ENCODE results near the gene HECTD4. TPM values are rescaled to one million over a fixed set of nuclear protein-coding genes. Genes with fewer than 3 reads are reported as not detected.
"Not testable (repeated sequence)": the region's sequence is repeated elsewhere in the genome, so short reads cannot be mapped to it uniquely, and the experiment has no call there.

The HECTD4 gene
- polyA plus RNA-seq, 3 donors, result 49.1 to 75.7 (median 49.8) TPM

DNA sequence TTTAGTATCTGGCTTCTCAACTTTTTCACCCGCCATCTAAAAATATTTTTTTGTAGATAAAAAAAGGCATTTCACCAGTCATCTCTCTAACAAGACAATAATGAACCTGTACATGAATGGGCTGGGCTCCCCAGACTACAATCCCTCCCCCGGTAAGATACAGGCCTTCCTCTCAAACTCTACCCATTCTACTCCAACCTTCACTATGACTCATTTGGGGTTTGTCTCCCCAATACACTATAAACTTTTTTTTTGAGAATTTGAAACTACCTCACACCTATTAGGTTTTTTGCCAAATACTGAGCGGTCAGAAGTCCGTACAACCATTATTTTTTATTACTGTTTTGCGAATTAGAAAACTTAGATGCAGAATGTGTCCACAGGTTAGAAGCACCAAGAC, 26.4 kb upstream of the HECTD4 start:
- DNase-seq (ENCODE audit: extremely low read depth in 1 of 11, low read depth in 9 of 11, low spot score in 4 of 11), result no peak

DNA sequence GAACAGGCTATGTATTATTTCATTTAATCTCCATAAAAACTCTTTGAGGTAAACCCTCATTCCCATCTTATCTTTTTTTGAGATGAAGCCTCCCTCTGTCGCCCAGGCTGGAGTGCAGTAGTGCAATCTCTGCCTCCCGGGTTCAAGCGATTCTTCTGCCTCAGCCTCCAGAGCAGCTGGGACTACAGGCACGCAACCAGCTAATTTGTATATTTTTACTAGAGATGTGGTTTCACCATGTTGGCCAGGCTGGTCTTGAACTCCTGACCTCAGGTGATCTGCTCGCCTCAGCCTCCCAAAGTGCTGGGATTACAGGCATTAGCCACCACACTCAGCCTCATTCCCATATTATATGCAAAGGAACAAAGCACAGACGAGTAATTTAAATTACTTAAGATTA, 25.5 kb upstream of the HECTD4 start:
- not testable (repeated sequence) for DNase-seq (ENCODE audit: extremely low read depth in 1 of 11, low read depth in 9 of 11, low spot score in 4 of 11)

DNA sequence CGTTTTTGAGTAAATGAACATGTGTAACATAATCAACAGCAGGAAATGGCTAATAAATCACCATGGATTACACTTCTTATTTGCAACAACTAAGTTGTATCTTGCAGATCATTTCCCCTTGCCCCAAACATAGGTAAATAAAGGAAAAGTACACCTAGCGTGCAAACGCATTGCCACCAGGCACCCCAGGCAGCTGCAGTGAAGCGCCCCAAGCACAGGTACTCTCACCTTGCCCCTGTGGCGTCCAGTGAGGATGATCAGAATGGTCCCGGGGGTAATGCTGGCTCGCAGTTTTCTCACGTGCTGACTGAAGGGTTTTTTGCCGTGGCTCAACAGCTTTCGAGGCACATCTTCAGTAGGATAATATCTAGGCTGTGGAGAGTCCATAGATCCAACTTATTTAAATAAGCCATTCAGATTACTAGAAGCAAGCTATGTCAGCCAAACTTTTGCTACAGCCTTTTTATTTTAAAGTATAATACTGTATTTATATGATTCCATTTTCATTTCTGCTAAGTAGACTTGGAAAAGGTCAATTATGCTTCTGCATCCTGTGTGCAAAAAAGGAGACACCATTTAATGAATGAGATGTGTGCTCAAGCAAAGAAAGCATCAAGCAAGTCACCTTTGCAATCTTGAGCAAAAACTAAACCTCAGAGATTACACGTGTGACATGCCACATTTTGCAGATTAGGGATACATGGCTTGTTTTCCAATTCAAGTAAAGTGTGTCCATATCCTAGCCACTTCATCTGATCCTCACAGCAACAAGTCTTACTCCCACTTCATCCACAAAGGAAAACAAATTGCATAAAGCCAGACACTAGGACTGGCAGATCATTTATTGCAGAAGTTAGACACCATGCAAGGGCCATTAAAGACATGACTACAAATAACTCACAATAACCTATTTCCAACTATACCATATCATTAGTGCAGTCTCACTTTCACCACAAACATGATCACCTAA, 24.6 kb upstream of the HECTD4 start:
- no peak for DNase-seq (ENCODE audit: extremely low read depth in 1 of 11, low read depth in 9 of 11, low spot score in 4 of 11)

DNA sequence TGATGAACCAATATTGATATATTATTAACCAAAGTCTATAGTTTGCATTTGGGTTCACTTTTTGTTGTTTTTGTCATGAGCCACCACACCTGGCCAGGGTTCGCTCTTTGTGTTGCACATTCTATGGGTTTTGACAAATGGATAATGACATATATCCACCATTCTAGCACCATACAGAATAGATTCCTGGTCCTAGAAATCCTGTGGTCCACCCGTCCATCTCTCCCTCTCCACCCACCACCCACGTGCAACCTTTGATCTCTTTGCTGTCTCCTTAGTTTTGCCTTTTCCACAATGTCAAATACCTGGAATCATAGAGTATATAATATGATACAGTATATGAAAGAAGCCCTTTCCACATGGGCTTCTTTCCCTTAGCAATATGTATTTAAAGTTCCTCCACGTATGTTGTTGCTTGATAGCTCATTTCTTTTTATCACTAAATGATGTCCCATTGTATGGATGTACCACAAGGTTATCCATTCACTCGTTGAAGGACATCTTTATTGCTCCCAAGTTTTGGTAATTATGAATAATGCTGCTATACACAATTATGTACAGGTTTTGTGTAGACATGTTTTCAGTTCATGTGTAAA, 19.8 kb upstream of the HECTD4 start:
- no peak for DNase-seq (ENCODE audit: extremely low read depth in 1 of 11, low read depth in 9 of 11, low spot score in 4 of 11)

DNA sequence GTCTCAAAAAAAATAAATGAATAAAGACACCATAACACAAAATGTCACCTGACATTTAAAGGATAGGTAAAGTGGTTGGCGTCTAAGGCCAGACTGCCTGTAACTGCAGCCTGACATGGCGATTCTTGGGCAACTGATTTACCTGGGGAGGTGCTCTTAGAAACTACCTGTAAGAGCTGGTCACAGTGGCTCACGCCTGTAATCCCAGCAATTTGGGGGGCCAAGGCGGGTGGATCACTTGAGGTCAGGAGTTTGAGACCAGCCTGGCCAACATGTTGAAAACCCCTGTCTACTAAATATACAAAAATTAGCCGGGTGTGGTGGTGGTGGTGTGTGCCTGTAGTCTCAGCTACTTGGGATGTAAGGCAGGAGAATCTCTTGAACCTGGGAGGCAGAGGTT, 18.8 kb upstream of the HECTD4 start:
- no peak for DNase-seq (ENCODE audit: extremely low read depth in 1 of 11, low read depth in 9 of 11, low spot score in 4 of 11)

DNA sequence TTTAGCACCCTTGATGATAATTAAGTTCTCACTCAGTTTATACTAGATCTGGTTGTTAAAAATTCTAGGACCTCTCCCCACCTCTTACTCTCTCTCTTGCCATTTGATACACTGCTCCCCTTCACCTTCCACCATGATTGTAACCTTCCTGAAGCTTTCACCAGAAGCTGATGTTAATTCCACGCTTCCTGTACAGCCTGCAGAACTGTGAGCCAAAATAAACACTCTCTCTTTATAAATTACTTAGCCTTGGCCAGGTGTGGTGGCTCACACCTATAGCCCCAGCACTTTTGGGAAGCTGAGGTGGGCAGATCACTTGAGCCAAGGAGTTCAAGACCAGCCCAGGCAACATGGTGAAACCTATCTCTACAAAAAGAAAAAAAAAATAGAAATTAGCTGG, 11.1 kb upstream of the HECTD4 start:
- DNase-seq (ENCODE audit: extremely low read depth in 1 of 11, low read depth in 9 of 11, low spot score in 4 of 11), result no peak

DNA sequence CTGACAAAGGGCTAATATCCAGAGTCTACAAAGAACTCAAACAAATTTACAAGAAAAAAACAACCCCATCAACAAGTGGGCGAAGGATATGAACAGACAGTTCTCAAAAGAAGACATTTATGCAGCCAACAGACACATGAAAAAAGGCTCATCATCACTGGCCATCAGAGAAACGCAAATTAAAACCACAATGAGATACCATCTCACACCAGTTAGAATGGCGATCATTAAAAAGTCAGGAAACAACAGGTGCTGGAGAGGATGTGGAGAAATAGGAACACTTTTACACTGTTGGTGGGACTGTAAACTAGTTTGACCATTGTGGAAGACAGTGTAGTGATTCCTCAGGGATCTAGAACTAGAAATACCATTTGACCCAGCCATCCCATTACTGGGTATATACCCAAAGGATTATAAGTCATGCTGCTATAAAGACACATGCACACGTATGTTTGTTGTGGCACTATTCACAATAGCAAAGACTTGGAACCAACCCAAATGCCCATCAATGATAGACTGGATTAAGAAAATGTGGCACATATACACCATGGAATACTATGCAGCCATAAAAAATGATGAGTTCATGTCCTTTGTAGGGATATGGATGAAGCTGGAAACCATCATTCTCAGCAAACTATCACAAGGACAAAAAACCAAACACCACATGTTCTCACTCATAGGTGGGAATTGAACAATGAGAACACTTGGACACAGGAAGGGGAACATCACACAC, 7.9 kb upstream of the HECTD4 start:
- DNase-seq (ENCODE audit: extremely low read depth in 1 of 11, low read depth in 9 of 11, low spot score in 4 of 11), result not testable (repeated sequence)

DNA sequence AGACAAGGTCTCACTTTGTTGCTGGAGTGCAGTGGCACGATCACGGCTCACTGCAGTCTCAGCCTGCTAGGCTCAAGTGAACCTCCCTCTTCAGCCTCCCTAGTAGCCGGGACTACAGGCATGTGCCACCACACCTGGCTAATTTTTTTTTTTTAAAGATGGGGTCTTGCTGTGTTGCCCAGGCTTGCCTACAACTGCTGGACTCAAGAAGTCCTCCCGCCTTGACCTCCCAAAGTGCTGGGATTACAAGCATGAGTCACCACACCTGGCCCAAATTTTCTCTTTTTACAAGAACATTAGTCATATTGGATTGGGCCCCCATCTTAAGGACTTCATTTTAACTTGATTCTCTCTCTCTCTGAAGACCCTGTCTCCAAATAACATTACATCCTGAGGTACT, 7.0 kb upstream of the HECTD4 start:
- no peak for DNase-seq (ENCODE audit: extremely low read depth in 1 of 11, low read depth in 9 of 11, low spot score in 4 of 11)

DNA sequence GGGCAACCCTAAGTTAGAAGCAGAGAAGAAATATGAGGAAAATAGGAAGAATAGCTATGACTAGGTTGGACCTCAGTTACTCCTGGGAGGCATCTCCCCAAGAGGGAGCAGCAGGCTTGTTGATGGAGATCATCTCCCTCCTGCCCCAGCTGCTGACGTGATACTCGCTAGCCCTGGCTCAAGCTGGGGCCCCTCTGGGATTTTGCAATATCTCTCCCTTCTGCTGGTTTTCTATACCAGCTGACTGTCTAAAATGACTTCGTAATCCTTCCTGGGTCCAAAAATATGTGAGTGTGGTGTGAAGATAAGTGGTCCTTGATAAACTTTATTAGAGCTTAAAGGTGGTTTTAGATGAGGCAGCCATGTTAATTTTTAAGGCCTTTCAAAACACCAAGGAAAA, 4.5 kb upstream of the HECTD4 start:
- no peak for DNase-seq (ENCODE audit: extremely low read depth in 1 of 11, low read depth in 9 of 11, low spot score in 4 of 11)

DNA sequence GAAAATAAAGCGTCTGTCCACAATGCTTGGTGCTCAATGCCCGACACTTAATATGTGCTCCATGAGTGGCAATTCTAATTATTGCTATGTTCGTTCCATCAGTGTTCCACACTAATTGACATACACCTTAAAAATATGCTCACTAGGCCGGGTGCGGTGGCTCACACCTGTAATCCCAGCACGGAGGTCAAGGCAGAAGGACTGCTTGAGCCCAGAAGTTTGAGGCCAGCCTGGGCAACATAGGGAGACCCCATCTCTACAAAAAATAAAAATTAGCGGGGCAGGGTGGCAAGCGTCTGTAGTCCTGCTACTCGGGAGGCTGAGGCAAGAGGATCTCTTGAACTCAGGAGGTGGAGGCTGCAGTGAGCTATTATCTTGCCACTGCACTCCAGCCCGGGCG, 635 bp upstream of the HECTD4 start:
- no peak for DNase-seq (ENCODE audit: extremely low read depth in 1 of 11, low read depth in 9 of 11, low spot score in 4 of 11)

DNA sequence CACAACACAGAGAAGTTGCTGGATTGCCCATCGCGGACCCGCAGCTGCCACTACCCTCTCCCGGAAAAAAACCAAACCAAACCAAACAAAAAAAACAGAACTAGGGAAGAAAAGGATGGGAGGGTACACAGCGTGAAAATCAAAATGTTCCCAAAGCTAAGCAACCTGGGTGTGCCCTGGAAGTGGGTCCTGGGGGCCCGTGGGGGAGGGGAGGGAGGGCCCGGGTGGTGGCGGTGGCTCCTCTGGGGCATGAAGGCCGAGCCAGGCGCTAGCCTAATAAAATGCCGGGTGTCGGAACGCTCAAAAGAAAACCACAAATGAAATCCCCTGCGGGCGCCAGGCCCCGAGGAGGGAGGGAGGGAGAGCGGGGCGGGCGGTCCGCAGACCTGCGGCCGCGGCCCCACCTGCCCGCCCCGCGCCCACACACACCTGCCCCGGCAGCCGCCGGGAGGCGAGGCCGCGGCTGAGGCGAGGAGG, 787 bp downstream of the HECTD4 start:
- DNase-seq (ENCODE audit: extremely low read depth in 1 of 11, low read depth in 9 of 11, low spot score in 4 of 11), result peak in 4 of 11 donors; percentile 12 to 21 (median 16)

DNA sequence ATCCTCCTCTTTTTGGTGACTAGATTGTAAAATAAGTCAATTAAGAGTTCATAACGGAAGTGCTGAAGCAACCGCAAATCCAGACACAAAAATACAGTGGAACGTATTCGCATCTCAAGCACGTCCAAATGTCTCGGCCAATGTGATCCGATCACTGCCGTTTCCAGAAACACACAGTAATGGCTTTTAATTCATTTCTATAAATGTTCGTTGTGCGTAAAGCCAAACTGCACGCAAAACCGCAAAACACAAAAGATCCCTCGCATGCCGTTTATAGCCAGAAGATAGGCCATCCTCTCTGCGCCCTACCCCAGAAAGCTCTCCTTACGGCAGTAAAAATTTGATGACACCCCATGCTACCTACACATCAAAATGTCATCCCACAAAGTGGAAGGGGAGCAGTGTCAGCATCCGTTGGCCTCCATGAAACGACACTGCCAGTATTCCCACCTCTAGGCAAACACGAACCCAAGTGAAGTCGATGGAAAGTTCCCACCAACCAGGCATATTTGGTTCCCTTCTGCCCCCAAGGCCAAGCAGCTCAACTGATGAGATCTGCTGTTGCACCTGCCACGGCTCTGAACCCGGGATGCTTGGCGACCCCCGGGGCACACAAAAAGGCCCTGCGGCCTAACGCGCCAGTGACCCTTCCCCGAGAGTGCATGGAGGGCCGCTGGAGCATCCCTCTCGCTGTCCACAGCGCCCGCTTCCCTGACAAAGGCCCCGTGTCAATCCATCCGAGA, 1.4 kb downstream of the HECTD4 start:
- DNase-seq (ENCODE audit: extremely low read depth in 1 of 11, low read depth in 9 of 11, low spot score in 4 of 11), result peak in 2 of 11 donors; percentile 3 to 7

DNA sequence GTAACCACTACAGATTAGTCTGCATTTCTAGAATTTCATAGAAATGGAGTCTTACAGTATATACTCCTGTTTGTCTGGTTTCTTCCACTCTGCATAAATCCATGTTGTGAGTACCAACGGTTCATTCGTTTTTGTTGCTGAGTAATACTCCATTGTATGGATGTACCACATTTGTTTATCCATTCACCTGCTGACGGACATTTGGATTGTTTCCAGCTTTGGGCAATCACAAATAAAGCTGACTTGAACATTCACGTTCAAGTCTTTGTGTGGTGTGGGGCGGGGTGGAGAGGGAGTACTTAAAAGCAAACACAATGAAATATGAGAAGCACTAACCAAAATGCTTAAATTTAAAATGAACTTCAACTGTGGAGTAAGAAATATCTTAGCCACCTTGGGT, 7.1 kb downstream of the HECTD4 start:
- no peak for DNase-seq (ENCODE audit: extremely low read depth in 1 of 11, low read depth in 9 of 11, low spot score in 4 of 11)

DNA sequence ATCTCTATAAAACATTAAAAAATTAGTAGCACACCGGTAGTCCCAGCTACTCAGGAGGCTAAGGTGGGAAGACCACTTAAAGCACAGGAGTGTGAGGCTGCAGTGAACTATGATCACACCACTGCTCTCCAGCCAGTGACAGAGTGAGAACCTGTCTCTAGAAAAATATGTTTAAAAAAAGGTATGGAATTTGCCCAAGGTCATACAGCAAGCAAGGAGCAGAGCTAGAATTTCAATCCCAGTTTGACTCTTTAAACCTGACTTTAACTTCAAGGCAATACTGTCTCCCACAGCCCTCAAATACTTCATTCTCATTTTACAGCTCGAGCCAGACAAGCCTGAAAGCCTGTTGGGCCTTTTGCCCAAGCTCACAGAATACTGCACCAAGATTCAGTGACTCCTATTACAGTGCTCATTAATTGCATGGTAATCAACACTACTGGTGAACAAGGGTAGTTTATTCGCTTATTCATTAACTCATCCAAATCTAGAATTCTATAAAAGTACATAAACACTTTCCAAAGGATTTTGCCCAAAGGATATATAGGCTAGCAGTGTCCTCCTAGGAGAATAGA, 8.0 kb downstream of the HECTD4 start:
- no peak for DNase-seq (ENCODE audit: extremely low read depth in 1 of 11, low read depth in 9 of 11, low spot score in 4 of 11)

DNA sequence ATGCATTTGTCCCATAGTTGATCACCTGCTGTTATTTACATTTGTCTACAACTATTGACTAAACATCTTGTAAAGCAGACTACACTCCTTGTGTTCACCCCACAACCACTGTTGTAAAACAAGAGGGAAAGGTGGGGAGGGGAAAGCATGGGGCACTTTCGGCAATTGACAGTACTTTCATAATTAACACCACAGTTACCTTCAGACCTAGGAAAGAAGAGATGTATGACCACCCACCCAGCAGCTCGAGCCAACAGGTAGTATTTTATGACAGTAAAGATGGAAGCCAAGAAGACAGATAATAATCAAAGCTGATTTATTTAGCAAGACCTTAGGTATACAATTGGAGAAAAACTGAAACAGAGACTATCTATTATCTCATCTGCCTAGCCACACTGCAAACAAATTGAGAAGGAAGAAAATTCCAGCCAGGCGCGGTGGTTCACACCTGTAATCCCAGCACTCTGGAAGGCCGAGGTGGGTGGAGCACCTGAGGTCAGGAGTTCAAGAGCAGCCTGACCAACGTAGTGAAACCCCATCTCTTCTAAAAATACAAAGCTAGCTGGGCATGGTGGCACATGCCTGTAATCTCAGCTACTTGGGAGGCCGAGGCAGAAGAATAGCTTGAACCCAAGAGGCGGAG, 11.2 kb downstream of the HECTD4 start:
- DNase-seq (ENCODE audit: extremely low read depth in 1 of 11, low read depth in 9 of 11, low spot score in 4 of 11), result no peak

DNA sequence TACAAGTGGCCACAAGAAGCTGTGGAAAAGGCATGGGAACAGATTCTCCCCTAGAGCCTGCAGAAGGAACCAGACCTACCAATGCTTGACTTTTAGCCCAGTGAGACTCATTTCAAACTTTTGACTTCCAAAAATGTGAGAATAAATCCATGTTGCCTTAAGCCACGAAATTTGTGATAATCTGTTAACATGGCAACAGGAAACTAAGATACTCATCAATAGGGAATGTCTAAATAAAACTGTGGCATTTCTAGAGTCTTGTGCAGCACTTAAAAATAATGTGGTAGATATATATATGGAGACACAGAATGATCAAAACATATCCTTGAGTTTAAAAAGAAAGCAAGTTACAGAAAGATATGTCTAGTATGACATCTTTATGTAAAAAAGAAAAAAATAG, 12.0 kb downstream of the HECTD4 start:
- no peak for DNase-seq (ENCODE audit: extremely low read depth in 1 of 11, low read depth in 9 of 11, low spot score in 4 of 11)

DNA sequence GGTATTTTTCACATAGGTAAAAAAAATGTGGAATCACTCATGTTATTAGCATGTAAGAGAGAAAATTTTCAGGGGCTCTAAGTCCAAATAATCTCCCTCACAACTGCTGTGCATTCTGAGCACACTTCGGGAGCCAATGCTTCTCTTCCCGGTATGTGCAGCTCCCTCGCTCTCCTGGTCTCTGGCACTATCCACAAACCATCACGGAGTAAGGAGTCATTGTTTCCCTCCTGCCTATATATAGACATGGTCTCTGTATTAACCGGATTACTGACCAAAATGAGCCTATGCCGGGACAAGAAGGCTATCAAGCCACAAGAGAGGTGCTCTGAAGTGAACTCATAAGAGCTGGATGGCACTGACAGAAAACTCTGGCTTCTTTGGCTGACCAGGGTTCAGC, 13.4 kb downstream of the HECTD4 start:
- no peak for DNase-seq (ENCODE audit: extremely low read depth in 1 of 11, low read depth in 9 of 11, low spot score in 4 of 11)

DNA sequence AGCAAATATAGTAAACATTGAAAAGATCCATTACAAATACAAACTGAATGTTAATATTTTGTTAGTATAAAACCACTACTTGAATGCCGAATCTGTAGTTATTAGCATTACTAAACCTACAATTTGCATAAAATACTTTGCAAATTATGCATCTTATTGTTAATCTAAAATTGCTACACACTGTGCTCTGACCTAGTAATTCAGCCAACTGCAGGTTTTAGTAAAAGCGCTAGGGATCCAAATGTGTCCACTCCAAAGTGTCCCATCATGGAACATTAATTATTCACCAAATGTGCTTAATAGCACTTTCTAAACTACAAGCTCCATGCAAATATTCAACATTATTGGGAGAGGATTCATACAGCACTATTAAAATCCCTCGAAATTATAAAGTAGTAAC, 14.3 kb downstream of the HECTD4 start:
- no peak for DNase-seq (ENCODE audit: extremely low read depth in 1 of 11, low read depth in 9 of 11, low spot score in 4 of 11)

All from renal cortex interstitium (tissue), 11 donors.